ENCODE data around the gene ZNF787.

The ZNF787 gene

GRCh38 chr19:56142897-56143434 is 21.9 kb upstream of the ZNF787 start:
- DNase-seq = no peak

DNA sequence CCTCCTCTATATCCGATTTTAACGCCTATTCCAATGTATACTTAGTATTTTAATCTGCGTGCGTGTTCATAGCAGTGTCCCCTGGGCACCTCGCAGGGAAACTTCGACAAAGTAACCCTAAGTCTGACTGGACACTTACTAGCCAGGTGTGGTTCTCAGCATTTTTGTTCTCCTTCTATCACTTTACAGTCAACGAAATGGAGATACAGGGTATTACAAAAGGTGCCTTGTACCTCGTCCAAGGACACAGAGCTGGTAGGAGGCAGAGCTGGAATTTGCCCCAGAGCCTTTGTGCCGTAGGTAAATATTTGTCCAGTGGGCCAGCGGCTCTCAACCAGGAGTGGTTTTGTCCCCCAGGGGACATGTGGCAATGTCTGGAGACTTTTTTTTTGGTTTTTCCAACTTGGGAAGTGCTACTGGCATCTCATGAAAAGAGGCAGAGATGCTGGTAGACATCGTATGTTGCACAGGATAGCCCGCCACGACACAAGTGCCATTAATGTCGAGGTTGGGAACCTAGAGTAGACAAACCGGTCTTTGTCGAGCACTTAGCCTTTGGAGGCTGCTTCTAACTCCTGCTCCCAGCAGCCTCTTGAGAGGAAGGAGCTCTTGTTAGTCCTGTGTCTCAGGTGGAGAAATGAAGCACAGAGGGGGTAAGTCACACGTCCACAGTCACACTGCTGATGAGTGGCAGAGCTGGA is 21.1 kb upstream of the ZNF787 start:
- DNase-seq = no peak

- DNase-seq = peak; percentile 29
Observed at GRCh38 chr19:56141417-56141993, 20.4 kb upstream of the ZNF787 start.

GRCh38 chr19:56140583-56141416 is 19.7 kb upstream of the ZNF787 start, which contains the start of gene ZNF444:
Gene ZNF444, plus strand, starts transcription at chr19:56141287. Its CDS starts 5,625 bp downstream, at chr19:56146912.
- DNase-seq = peak; percentile 98

GRCh38 chr19:56139847-56140582 is 18.9 kb upstream of the ZNF787 start:
- DNase-seq = no peak

DNA sequence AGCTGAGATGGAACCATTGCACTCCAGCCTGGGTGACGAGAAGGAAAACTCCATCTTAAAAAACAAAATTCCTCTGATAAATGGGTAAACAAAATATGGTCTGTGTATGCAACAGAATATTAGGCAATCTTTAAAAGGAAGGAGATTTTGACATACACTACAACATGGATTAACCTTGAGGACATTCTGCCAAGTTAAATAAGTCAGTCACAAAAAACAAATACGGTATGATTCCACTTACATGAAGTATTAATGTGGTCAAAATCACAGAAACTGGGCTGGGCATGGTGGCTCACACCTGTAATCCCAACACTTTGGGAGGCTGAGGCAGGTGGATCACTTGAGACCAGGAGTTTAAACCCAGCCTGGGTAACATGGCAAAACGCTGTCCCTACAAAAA is 17.0 kb upstream of the ZNF787 start:
- DNase-seq = no peak

- no peak for DNase-seq
Observed at GRCh38 chr19:56137405-56137804, 16.3 kb upstream of the ZNF787 start.

GRCh38 chr19:56136362-56136761 is 15.3 kb upstream of the ZNF787 start:
- DNase-seq = no peak

- no peak for DNase-seq
Observed at GRCh38 chr19:56134654-56134921, 13.5 kb upstream of the ZNF787 start.

DNA sequence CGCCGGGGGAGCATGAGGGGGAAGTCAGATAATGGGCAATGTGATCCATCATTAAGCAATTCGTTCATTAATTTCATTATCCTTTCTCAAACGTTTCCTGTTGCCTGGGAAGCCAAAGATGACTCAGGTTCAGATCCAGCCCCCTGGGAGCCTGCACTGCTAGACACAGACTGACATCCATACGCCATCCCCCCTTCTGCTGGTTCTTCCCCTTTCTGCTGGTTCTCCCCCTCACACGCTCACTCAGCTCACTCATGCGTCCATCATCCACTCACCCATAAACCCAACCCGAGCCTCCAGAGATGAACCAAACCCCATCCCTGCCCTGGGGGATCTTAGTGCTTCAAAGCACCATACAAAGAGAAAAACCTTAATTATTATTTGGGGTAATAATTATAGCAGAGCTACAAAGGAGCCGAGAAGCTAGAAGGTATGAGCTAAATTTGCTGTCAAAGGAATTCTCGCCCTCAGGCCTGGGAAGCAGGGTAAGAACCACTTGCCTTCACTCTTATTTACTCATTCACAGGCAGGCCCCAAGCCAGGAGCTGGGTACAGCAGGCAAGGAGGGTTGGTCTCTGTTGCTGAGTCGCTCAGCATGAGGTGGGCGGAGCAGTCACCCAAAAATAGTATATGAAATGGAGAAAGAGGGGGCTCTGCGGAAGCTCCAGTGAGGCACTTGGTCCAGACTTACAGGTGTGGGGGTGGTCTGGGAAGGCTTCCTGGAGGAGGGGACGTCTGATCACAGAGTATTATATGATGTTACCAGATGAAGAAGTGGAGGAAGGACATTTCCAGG is 13.0 kb upstream of the ZNF787 start:
- DNase-seq = no peak

DNA sequence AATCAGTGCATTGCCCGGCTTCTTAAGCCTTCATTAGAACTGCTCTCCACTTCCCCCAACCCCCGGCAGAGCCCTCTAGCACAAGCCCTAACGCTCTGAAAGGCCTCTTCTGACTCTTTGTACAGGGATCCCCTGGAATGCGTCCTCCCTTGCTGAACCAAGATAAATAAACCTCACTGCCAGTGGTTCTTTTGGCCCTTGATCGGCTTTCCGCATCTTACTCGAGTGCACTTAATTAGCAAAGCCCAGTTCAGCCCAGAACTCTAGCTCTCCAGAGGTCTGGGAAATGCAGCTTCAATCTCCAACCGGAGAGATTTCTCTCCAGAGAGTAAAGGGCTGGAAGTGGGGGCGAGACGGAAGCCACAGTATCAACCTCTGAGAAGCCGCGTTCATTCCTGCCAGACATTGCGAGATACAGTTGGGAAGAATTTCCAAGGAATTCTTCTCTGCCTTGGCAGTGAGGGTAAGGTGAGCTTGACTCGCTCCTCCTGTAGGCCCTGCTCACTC is 11.3 kb upstream of the ZNF787 start:
- no peak for DNase-seq

- DNase-seq = no peak
Observed at GRCh38 chr19:56131651-56132050, 10.6 kb upstream of the ZNF787 start.

- no peak for DNase-seq
Observed at GRCh38 chr19:56130006-56130405, 8.9 kb upstream of the ZNF787 start.

- no peak for DNase-seq
Observed at GRCh38 chr19:56126983-56127780, 6.1 kb upstream of the ZNF787 start.

DNA sequence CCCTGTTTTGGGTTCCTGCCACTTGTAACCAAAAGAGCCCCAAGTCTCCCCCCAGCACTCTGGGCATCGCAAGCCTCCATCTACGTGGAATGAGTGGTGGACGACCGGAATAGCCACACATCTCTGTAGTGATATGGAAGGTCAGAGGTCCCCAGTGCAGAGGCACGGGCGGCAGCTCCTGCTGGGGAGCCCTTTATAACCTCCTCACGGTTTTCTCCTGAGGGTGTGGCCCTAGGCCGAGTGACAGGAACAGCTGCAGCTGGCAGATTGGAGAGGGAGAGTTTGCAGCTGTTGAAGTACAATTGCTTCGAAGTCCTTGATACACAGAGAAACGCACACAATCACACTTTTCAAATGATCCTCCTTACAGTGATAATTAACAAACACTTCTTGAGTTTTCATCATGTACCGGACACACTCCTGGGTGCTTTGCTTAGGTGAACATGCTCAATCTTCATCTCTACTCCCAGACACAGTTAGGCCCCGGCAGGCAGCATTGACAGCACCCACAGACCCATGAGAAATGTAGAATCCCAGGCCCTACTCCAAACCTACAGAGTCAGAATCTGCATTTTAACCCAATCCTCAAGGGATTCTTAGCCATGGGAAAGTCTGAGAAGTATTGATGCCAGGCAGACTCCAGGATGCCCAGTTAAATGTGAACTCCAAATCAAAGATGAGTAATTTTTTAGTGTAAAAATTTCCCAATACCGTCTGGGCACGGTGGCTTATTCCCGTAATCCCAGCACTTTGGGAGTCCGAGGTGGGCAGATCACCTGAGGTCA is 4.9 kb upstream of the ZNF787 start:
- DNase-seq = no peak

DNA sequence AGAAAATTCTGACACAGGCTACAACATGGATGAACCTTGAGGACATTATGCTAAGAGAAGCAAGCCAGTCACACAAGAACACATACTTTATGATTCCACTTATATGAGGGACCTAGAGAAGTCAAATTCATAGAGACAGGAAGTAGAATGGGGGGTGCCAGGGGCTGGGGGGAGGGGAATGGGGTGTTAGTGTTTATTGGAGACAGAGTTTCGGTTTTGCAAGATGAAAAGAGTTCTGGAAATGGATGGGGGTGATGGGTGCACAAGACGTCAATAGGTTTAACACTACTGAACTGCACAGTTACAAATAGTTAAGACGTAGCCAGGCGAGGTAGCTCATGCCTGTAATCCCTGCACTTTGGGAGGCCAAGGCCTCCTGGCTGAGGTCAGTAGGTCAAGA is 3.5 kb upstream of the ZNF787 start:
- DNase-seq = no peak

GRCh38 chr19:56123266-56123891 is 2.3 kb upstream of the ZNF787 start:
- DNase-seq = no peak

- DNase-seq = peak; percentile 75
Observed at GRCh38 chr19:56120371-56121179, 520 bp downstream of the ZNF787 start.

DNA sequence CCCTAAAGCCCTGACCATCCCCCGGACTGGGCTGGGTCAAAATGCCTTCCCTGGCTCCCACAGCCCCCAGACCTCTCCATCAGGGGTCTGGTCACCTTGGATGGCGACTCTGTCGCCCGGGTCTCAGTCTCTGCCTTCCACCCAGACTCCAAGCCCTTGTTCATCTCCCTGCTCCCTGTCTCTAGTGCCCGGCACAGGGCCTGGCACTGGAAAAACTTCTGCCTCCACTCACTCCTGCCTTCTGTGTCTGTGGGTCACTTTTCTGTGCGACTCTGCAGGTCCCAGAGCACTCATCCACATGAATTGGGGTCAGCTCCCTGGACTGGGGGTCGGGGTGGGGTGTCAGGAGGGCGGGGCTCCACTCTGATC is 1.1 kb downstream of the ZNF787 start:
- DNase-seq = no peak

Data from activated gamma-delta T cell treated with Interleukin-2 at 50 U/mL for 16 hours (primary cell).